ENCODE measurements around the gene RPL6. TPM values are rescaled to one million over a fixed set of nuclear protein-coding genes. Genes with fewer than 3 reads are reported as not detected.
A peak's percentile ranks its signal among the peaks of the same experiment; 100 is the strongest.
"Not testable (repeated sequence)": the region's sequence is repeated elsewhere in the genome, so short reads cannot be mapped to it uniquely, and the experiment has no call there.

The RPL6 gene
- polyA plus RNA-seq (2013, experiment 1 of 2; ENCODE audit: insufficient read length), result 2,112 TPM
- polyA plus RNA-seq (2013, experiment 2 of 2; ENCODE audit: insufficient read length), result 2,102 TPM

DNA sequence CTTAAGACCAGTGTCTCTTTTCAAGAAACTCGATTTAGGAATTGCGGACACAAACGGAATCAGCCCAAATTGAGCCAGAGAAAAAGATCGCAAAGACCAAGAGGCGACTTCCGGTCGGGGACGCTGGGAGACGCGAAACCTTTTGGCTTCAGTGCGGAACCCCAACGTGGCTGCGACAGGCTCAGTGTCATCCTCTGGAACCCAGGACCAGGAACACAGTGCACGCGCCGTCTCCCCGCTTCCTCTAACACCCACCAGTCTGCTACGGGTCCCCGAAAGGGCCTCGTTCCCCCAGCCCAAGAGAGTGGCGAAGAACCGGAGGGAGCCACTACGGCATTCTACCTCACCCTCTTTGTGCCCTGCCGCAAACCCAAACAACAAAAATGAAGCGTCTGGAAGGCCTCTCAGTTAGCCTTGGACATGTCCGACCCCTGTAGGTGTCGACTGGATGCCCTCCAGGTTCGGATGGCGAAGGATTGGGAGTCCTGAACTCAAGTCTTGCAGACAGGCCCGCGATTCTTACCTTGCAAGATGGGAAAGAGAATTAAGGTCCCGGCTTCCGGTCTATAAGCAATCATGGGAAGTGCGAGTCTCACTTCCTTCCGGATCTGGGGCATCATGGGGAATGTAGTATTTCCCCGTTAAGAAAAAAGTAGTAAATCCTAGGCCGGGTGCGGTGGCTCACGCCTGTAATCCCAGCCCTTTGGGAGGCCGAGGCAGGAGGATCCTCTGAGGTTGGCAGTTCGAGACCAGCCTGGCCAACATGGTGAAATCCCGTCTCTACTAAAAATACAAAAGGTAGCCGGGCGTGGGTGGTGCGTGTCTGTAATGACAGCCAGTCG, at the start of gene RPL6:
Gene RPL6, minus strand, starts transcription at position 542 of the 842 bp plus-strand sequence. CDS start 949 bp downstream, outside the sequence.
- peak; percentile 95 for DNase-seq

DNA sequence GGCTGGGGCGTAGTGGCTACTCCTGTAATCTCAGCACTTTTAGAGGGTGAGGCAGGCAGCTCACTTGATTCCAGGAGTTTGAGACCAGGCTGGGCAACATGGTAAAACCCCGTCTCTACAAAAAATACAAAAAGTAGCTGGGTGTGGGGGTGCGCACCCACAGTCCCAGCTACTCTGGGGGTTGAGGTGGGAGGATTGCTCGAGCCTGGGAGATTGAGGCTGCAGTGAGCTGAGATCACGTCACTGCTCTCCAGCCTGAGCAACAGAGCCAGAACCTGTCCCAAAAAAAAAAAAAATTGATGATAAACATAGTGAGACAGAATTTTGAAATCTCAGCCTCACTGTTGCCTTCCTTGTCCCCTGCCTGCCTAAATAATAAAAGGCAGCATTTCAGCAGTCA, 49.3 kb upstream of the RPL6 start:
- DNase-seq, result no peak

DNA sequence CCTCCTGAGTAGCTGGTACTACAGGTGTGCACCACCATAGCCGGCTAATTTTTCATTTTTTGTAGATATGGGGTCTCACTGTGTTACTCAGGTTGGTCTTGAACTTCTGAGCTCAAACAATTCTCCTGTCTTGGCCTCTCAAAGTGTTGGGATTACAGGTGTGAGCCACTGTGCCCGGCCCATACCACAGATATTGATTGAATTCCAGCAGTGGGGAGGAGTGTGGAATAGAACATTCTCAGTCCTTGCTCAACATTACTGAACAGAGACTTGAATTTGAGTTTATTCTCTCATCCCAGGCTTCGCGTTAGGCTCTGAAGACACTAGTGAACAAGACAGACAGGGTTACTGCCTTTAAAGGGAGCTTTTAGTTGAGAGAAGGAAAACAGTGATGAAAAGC, 48.9 kb upstream of the RPL6 start:
- no peak for DNase-seq

- DNase-seq, result not testable (repeated sequence)
These were observed 47.7 kb upstream of the RPL6 start for GRCh38 chr12:112457142-112457541.

DNA sequence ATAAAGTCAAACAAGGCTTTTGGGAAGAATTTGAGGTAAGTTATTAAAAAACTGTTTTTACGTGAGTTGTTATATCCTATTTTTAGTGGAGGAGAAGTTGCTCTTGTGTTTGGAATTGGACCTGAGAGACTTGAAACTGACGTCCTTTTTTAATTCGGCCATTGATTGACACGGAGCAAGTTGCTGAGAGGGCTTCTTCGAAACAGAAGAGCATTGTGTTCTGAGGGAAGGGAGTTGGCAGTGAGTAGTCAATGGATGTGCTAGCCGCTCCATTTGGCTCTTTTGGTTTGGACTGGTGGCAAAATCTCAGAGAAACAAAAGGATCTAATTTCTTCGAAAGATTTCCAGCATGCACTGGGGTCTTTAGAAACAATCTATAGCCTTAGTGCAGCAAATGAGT, 46.6 kb upstream of the RPL6 start:
- no peak for DNase-seq

GRCh38 chr12:112450725-112451124, 41.3 kb upstream of the RPL6 start:
- DNase-seq, result no peak

GRCh38 chr12:112448165-112448564, 38.8 kb upstream of the RPL6 start:
- DNase-seq, result not testable (repeated sequence)

GRCh38 chr12:112447106-112447505, 37.7 kb upstream of the RPL6 start:
- DNase-seq, result no peak

- DNase-seq, result no peak
These were observed 36.8 kb upstream of the RPL6 start for GRCh38 chr12:112446008-112446725.

DNA sequence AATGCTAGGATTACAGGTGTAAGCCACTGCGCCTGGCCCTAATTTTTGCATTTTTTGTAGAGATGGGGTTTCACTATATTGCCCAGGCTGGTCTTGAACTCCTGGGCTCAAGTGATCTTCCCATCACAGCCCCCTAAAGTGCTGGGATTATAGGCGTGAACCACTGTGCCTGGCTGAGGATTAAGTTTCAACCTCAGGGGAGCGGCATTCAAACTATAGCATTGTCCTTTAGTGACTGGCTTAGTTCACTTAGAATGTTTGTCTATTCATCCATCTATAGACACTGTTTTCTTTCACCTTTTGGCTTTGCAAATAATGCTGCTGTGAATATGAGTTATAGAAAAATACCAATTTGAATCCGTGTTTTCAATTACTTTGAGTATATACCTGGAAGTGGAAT, 34.5 kb upstream of the RPL6 start:
- no peak for DNase-seq

- not testable (repeated sequence) for DNase-seq
These were observed 31.2 kb upstream of the RPL6 start for GRCh38 chr12:112440653-112441052.

GRCh38 chr12:112439769-112440168, 30.4 kb upstream of the RPL6 start:
- no peak for DNase-seq

DNA sequence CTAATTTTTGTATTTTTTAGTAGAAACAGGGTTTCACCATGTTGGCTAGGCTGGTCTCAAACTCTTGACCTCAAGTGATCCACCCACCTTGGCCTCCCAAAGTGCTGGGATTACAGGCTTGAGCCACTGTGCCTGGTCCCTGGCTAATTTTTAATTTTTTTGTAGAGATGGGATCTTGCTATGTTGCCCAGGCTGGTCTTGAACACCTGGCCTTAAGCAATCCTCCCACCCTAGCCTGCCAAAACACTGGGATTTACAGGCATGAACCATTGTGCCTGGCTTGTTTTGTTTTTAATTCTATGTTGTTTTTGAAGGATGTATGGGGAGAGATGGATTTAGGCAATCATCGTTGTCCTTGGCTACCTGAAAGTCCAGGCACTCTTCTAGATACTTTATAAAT, 29.2 kb upstream of the RPL6 start:
- not testable (repeated sequence) for DNase-seq

- DNase-seq, result no peak
These were observed 24.1 kb upstream of the RPL6 start for GRCh38 chr12:112433551-112433950.

DNA sequence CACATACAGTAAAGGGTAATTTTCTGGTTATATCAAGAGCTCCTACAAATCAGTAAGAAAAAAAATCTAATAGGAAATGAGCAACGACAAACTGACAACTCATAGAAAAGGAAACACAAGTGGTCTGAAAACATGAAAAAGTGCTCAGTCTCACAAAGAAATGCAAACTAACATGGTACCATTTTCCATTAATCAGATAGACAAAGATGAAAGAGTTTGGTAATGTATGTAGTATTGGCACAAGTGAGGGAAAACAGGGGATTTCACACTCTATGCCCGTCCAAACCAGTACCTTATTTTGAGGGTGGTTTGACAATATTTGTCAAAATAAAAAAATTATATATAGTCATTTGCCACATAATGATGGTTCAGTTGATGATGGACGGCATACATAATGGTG, 22.6 kb upstream of the RPL6 start:
- no peak for DNase-seq

DNA sequence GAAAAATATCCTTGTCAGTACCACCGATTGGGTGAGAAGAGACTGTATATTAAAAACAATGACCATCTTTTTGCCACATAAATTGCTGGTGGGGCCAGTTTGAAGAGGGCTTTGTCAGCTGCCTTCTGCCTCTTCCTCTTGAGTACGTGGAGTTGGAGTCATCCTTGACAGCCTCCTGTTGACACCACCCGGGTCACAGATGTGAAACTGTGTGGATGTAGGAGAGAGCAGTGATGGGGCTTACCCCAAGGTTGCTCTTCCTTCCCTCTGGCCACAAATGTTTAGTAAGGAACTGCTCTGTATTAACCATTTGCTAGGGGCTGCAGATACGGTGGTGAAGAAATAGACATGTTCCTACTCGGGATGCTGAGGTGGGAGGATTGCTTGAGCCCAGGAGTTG, 21.5 kb upstream of the RPL6 start:
- DNase-seq, result no peak

- DNase-seq, result no peak
These were observed 18.4 kb upstream of the RPL6 start for GRCh38 chr12:112427760-112428159.

DNA sequence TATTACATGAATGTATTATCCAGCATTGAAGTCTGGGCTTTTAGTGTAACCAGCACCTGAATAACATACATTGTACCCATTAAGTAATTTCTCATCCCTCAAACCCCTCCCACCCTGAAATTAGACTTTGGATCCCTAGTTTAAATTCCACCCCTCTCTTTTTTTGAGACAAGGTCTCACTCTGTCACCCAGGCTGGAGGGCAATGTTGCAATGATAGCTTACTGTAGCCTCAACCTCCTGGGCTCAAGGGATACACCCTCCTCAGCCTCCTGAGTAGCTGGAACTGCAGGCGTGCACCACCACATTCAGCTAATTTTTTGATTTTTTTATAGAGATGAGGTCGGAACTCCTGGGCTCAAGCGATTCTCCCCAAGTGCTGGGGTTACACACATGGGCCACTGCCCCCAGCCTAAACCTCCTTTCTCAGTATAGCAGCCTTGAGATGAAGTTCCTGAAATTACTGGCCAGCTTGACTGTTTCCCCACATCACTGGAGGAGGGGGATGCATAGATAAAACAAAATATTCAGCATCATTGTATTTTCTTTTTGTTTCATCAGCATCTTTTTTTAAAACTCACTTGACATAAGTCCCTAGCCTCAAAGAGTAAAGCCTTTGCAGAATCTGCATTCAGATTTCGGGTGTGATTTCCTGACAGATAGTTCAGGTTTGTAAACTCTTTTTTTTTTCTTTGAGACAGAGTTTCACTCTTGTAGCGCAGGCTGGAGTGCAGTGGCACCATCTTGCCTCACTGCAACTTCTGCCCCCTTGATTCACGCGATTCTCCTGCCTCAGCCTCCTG, 16.4 kb upstream of the RPL6 start:
- DNase-seq, result no peak

- DNase-seq, result no peak
These were observed 14.7 kb upstream of the RPL6 start for GRCh38 chr12:112424126-112424525.

DNA sequence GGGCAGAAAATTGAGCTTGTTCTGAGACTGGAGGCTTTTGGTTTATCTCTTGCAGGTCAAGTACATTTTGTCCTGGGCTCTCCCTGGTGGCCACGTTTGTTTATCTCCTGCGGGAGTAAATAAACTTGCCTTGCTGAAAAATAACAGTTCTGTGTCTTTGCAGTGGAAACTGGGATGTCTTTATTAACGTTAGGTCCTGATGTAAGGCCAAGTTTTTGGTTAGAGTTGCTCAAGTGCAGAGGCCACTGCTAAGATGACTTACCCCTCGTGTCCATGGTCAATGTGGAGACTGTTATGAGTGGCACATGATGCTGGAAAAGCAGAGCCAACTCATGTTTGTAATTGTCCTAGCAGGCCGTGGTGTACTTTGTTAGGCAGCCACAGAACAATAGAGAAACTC, 13.1 kb upstream of the RPL6 start:
- DNase-seq, result no peak

DNA sequence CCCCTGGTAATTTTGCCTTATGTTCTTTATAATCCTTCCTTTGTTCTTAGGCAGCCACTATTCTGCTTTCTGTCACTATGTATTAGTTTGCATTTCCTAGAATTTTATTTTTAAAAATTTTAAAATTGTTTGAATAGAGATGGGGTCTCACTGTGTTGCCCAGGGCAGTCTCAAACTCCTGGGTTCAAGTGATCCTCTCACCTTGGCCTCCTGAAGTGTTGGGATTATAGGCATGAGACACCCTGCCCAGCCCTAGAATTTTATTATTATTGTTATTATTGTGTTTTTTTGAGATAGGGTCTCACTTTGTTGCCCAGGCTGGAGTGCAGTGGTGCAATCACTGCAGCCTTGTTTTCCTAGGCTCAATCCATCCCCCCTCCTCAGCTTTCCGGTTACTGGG, 12.0 kb upstream of the RPL6 start:
- no peak for DNase-seq

GRCh38 chr12:112420740-112421139, 11.3 kb upstream of the RPL6 start:
- DNase-seq, result no peak
